Lower leg skin (tissue), 3 donors: ENCODE results near the gene MEPCE.

ENCODE experiments used
- POLR2A ChIP-seq, 2 donors: fragments of 450-650 bp; IDR thresholded peaks; one replicate each; pipeline ENCODE4 v1.6.1; 2016 to 2017; ENCODE audit warnings: antibody characterized with exemption in 2 of 2, mild to moderate bottlenecking in 1 of 2, moderate library complexity in 1 of 2
- TF ChIP-seq, protein P1 (sequence below), 3 donors: fragments of 450-650 bp; IDR thresholded peaks; one replicate each; pipeline ENCODE4 v1.5.1; 2016; ENCODE audit warnings: antibody characterized with exemption in 3 of 3, mild to moderate bottlenecking in 3 of 3, moderate library complexity in 2 of 3

DNA sequence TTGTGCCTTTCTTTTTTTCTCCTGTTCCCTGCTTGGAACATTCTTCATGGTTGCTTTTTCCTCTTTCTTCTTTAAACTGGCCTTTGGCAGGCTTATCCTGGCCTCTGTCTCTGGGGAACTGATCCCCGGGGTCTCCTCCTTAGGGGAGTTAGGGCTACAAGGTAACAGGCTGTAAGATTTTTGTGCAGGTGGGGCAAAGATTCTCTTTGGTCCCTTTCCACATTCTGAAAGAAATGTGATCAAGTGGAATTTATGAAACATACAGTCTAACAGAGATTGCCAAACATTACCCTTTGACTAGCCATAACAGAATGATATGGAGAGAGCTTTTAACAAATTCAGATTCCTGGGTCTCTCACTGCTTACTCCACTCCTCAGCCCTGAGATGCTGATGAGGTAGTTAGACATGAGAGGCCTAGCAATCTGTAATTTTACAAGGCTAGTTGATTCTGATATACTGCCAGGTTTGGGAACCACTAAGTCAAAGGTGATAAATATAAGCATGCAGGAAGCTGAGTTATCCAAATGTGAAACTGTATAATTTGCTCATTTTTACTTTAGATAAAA is 9.9 kb upstream of the MEPCE start:
- TF ChIP-seq, protein P1, sequence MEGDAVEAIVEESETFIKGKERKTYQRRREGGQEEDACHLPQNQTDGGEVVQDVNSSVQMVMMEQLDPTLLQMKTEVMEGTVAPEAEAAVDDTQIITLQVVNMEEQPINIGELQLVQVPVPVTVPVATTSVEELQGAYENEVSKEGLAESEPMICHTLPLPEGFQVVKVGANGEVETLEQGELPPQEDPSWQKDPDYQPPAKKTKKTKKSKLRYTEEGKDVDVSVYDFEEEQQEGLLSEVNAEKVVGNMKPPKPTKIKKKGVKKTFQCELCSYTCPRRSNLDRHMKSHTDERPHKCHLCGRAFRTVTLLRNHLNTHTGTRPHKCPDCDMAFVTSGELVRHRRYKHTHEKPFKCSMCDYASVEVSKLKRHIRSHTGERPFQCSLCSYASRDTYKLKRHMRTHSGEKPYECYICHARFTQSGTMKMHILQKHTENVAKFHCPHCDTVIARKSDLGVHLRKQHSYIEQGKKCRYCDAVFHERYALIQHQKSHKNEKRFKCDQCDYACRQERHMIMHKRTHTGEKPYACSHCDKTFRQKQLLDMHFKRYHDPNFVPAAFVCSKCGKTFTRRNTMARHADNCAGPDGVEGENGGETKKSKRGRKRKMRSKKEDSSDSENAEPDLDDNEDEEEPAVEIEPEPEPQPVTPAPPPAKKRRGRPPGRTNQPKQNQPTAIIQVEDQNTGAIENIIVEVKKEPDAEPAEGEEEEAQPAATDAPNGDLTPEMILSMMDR (IDR thresholded peaks at IDR 0.05): no peak
- TF ChIP-seq POLR2A (IDR thresholded peaks at IDR 0.05): no peak
